Fibroblast of the aortic adventitia (primary cell): ENCODE data around the gene LDLRAP1. TPM values are rescaled to one million over a fixed set of nuclear protein-coding genes. Genes with fewer than 3 reads are reported as not detected.

Experiments used
- DNase-seq: peaks from one replicate; pipeline ENCODE4 v3.0.0-alpha.2; 2010; ENCODE audit warnings: low read depth
- H3K4me3 ChIP-seq: 2 replicates; pipeline ENCODE4 v1.5.1; 2011; ENCODE audit warnings: low read depth, mild to moderate bottlenecking, control low read depth, low read length, moderate library complexity
- total RNA-seq: library from RNA; depleted of rRNA; stranded (reverse); fragments of >200 nt; gene quantifications from 2 replicates; pipeline ENCODE4 v1.2.3, GENCODE V29; 2012; ENCODE audit warnings: low replicate concordance
- TF ChIP-seq, protein P1 (sequence below): IDR thresholded peaks from 2 replicates; pipeline ENCODE4 v1.5.1; 2011; ENCODE audit warnings: mild to moderate bottlenecking, low read length, control low read depth, inconsistent platforms; ENCODE audit not compliant: insufficient read depth

The LDLRAP1 gene
- total RNA-seq, 1 donor = 12.4 TPM

- no peak overlapping the region for H3K4me3 ChIP-seq
- DNase-seq = no peak
- TF ChIP-seq, protein P1, sequence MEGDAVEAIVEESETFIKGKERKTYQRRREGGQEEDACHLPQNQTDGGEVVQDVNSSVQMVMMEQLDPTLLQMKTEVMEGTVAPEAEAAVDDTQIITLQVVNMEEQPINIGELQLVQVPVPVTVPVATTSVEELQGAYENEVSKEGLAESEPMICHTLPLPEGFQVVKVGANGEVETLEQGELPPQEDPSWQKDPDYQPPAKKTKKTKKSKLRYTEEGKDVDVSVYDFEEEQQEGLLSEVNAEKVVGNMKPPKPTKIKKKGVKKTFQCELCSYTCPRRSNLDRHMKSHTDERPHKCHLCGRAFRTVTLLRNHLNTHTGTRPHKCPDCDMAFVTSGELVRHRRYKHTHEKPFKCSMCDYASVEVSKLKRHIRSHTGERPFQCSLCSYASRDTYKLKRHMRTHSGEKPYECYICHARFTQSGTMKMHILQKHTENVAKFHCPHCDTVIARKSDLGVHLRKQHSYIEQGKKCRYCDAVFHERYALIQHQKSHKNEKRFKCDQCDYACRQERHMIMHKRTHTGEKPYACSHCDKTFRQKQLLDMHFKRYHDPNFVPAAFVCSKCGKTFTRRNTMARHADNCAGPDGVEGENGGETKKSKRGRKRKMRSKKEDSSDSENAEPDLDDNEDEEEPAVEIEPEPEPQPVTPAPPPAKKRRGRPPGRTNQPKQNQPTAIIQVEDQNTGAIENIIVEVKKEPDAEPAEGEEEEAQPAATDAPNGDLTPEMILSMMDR = no peak
These were observed 22.2 kb downstream of the LDLRAP1 start for GRCh38 chr1:25565626-25566025.

- no peak for DNase-seq
- TF ChIP-seq, protein P1 = no peak
- no peak overlapping the region for H3K4me3 ChIP-seq
These were observed 22.8 kb downstream of the LDLRAP1 start for GRCh38 chr1:25566176-25566729.

DNA sequence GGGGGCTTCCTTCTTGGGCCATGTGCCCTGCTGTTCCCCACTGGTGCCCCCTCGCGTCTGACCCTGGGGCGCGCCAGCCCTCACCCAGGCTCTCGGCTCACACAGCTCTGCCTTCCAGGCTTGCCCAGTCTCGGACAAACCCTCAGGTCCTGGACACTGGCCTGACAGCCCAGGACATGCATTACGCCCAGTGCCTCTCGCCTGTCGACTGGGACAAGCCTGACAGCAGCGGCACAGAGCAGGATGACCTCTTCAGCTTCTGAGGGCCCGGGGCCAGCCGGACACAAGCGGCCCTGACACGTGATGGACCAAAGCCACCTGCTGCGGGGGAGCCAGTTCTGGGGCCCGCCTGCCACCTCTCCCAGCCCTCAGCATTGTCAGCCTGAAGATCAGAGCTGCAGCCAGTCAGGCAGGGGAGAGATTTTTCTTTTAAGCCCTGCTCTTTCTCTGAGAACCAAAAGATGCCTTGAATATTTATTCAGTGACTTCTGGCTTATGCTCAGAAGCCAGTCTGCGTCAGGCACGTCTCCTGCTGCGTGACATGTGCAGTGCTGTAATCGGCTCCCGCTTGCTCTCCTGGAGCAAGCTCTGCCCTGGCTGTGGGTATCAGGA lies 23.4 kb downstream of the LDLRAP1 start:
- peak; percentile 84 for DNase-seq
- TF ChIP-seq, protein P1 = peak; percentile 8
- no peak overlapping the region for H3K4me3 ChIP-seq

DNA sequence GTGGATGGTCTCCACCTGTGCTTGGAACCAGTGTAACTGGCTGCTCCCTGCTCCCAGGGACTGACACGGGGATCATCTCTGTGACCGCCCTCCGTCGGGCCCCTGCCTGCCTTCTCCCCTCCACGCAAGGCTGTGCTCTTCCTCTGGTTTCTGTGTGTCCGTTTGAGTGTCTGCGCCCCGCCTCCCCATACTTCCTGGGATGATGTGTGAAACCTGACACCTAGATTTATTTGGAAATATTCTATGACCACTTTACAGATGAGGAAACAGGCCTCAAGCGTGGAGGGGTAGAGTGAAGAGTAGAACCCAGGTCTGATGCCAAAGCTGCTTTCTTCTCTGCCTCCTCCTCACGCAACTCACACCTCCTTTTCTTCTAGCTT lies 24.3 kb downstream of the LDLRAP1 start:
- TF ChIP-seq, protein P1 = no peak
- no peak overlapping the region for H3K4me3 ChIP-seq
- no peak for DNase-seq

GRCh38 chr1:25568090-25568833 lies 24.9 kb downstream of the LDLRAP1 start:
- TF ChIP-seq, protein P1 = no peak
- H3K4me3 ChIP-seq = no peak overlapping the region
- peak; percentile 74 for DNase-seq

DNA sequence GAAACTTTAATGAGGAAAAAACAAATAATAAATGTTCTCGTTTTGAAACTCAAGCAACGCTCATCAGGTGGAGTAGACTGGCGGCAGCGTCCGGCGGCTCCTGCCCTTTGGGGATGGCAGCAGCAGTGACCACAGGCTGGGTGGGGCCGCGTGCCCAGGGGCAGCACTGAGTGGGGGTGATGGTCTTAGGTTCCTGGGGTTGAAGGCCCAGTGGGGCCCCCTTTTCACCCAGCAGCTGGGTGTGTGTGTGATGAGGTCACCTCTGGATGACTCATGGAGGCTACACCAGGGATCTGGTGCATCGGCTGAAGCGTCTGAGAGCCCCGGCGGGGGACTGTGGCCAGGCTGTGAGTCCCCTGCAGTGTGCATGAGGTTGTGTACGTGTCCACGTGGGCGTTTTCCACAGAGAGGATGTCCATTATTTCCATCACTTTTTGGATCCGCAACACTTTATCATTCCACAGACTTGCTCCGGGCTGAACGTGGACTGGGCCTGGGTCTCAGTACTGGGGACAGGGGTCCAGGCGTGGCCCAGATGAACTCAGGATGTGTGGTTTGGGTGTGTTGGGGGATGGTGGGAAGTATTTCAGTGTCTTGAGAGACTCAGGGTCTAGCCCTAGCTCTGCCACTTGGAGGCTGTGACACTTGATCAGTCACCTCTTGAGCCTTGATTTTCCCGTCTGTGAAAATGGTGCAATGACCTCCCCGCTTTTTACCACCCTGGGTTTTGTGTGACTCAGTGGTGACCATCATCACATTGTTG lies 25.6 kb downstream of the LDLRAP1 start:
- TF ChIP-seq, protein P1 = no peak
- no peak overlapping the region for H3K4me3 ChIP-seq
- peak; percentile 63 for DNase-seq
